Colon (tissue), 2 donors: ENCODE data around the gene LGALS9B.
"Not testable (repeated sequence)": the region's sequence is repeated elsewhere in the genome, so short reads cannot be mapped to it uniquely, and the experiment has no call there.

Experiments
- FAIRE-seq: peaks from 2 replicates; lab custom pipeline; 2012; peaks lifted over from hg19 to GRCh38; lab: Jason Lieb, UNC
- donor health status: control.
- donor health status: control.

Gene LGALS9B

GRCh38 chr17:20467447-20467846, at the start of gene LGALS9B:
Gene LGALS9B, minus strand, starts transcription at chr17:20467539. Its CDS starts 69 bp downstream, at chr17:20467470.
- FAIRE-seq, result not testable (repeated sequence)

- not testable (repeated sequence) for FAIRE-seq
Measured at GRCh38 chr17:20516986-20517385, 49.6 kb upstream of the LGALS9B start.

- FAIRE-seq, result not testable (repeated sequence)
Measured at GRCh38 chr17:20515099-20515498, 47.8 kb upstream of the LGALS9B start.

- not testable (repeated sequence) for FAIRE-seq
Measured at GRCh38 chr17:20513539-20513938, 46.2 kb upstream of the LGALS9B start.

DNA sequence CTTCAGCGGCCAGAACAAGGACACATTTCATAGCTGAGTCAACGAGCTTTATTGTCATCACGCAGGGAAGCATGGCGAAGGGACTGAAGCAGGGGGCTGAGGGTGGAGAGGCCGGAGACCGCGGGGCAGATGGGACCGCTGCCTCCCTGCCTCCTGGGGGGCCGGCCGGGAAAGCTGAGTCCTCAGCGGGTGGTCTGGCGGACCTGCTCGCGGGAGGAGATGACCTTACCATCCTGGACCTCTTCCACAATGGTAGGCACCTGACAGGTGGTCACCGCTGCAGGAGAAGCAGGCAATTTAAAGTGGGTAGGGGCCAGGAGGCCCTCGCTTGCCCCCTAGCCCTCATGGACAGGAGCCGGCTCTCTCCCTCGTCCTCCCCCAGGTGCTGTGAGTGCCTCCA, 45.0 kb upstream of the LGALS9B start:
- FAIRE-seq, result not testable (repeated sequence)

DNA sequence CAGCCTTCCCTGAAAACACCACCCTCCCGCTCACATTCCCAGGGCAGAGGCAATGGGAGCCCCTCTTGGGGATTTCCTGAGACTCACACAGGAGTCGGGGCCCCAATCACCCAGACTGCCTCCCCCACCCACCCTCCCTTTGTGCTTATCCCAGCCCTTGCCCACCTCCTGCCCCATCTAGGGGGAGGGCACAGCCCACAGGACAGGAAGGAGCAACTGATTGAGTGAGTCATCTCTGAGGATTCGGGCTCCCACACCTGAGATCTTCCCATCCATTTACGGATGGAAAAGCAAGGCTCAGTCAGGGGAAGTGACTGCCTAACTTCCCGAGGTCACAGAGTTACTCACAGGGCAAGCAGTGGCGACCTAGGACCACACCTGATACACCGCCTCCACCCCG, 44.4 kb upstream of the LGALS9B start:
- FAIRE-seq, result not testable (repeated sequence)

- not testable (repeated sequence) for FAIRE-seq
Measured at GRCh38 chr17:20505333-20505732, 38.0 kb upstream of the LGALS9B start.

DNA sequence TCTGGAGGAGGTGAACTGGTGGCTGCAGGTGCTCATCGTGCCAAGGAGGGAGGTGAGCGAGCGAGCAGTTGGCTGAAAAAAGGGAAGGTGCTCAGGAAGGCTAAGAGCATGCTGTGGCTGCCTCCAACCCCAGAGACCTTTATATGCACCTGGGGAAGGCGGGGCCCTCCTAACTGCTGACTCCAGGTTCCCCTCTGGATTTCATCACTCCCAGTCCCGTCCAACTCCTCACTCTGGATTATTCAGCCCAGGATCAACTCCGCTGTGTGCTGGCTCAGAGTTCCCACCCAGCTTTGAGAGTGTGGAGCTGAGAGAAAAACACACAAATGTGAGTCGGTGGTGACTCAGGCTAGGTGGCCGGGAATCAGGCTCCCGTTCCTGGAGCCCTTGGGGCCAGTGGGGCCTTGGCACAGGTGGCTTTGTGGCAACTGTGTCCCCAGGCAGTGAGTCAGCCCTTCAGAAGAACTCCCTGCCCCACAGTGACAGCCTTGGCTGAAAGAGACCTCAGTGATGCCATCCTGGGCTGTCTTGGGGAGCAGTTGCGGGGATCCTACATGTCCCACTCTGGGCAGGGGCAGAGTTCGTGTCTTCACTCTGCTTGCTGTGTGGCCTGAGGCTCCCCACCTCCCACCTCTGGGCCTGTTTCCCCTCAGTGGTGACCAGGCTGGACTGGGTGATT, 37.2 kb upstream of the LGALS9B start:
- not testable (repeated sequence) for FAIRE-seq

GRCh38 chr17:20501896-20502295, 34.6 kb upstream of the LGALS9B start:
- not testable (repeated sequence) for FAIRE-seq

GRCh38 chr17:20500346-20500745, 33.0 kb upstream of the LGALS9B start:
- FAIRE-seq, result not testable (repeated sequence)

GRCh38 chr17:20495420-20495819, 28.1 kb upstream of the LGALS9B start:
- not testable (repeated sequence) for FAIRE-seq

DNA sequence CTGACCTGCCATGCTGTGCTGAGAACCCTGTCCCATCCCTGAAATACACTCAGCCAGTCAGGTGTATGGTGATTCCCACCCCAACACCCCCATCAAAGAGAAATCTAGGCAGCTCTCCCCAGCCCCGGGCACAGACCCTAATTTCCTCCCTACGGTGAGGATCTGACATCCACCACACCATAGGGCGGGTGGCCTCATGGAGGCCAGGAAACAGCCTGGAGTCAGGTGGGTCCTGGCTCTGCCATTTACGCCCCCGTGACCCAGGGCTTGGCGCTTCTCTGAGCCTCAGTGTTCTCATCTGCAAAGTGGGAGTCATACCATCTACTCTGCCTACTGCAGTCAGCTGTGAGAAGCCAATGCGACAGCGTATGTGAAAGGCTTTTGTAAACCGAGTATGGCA, 27.4 kb upstream of the LGALS9B start:
- FAIRE-seq, result not testable (repeated sequence)

DNA sequence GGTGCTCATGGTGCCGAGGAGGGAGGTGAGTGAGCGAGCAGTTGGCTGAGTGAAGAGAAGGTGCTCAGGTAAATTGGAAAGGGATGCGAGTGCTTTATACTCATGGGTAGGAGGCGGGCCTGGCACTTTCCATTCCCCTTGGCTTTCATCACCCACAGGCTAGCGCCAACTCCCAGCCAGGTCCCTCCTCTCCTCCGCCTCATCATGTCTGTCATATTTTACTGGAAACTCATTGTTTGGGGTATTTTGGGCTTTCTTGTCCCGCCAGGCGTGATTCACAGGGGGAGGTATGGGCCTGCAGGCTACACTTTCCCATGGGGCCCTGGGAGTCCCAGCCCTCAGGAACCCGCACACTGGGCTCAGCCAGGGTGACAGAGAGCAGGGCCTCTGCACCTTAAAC, 26.8 kb upstream of the LGALS9B start:
- FAIRE-seq, result not testable (repeated sequence)

GRCh38 chr17:20492971-20493370, 25.6 kb upstream of the LGALS9B start:
- FAIRE-seq, result not testable (repeated sequence)

DNA sequence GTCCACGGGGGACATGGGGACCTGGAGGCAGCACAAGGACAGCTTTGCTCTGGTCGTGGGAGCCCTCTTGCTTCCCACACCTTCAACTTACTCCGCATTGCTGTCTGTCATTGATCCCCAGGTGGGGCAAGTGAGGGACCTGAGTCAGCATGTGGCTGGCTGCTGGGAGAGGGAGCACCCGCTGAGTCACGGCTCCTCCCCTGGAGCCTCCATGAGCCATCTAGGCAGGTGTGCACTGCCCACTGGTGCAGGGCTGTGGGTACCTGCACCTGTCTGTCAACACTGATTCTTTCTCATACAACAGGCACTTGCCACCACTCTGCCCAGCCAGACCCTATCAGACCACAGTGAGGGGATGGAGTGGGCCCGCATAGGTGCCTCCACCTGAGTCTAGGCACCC, 24.8 kb upstream of the LGALS9B start:
- FAIRE-seq, result not testable (repeated sequence)

DNA sequence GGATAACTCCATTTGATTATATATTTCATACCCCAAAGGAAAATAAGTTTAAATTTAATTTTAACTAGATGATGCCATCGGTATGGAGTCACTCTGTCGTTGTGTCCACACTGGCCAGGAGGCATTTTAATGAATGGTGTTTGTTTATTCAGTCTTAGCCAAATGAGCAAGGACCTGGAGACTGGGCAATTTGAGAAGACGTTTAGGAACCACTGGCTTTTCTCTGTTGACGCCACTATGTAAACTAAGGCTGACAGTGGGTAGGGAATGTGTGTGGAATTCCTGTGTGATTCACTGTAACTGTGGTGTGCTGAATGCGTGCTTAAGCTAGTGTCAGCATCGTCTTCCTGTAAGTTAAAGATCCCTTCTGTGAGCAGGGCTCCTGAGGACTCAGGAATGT, 17.6 kb upstream of the LGALS9B start:
- FAIRE-seq, result not testable (repeated sequence)

GRCh38 chr17:20479889-20480591, 12.7 kb upstream of the LGALS9B start:
- not testable (repeated sequence) for FAIRE-seq

DNA sequence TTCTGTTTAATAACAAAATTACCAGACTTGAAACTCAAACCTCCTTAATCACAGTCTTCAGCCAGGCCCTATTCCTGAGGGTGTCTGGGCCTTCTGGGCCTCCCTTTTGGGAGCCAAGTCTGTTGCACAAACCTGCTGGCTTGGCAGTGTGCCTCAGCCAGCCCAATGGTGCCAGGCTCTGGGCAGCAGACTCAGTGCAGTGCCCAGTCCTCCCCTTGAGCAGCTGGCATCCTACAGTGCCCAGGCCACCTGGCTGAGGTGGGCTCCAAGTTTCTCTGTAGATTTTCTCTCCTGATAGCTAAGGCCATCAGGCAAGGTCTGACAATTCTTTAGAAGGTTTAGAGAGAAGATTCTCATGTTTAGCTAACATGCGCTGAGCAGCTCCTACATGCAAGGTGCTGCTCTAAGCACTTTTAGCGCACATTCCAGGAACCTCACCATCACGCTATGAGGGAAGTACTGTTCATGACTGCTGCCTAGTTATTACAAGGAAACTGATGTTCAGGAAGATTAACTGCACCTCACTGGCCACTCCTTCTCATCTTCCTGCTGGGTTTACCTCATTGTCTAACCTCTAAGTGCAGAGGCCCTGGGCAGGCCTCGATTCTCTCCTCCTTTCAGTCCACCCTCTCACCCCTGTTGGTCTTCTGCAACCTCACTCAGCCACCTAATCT, 10.2 kb upstream of the LGALS9B start:
- not testable (repeated sequence) for FAIRE-seq

GRCh38 chr17:20475137-20475831, 7.9 kb upstream of the LGALS9B start:
- not testable (repeated sequence) for FAIRE-seq

GRCh38 chr17:20474081-20474480, 6.7 kb upstream of the LGALS9B start:
- FAIRE-seq, result not testable (repeated sequence)

DNA sequence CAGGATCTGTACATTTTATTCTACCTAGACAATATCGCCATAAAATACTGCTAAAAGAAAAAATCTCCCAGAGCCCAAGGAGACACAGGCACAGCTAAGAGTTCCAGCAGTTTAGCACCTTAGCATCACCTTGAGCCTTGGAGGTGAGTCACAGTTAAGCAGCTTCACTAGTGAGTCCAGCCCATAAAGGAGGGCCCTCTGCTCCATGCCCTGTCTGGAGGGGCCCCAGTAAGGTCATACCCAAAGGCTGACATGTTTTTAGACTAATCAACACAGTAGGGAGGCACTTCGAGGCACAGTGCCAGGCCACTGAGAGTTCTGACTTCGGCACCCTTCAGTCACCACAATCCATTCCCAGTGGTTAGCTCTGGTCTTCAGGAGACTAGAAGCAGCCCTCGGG, 2.6 kb upstream of the LGALS9B start:
- not testable (repeated sequence) for FAIRE-seq

GRCh38 chr17:20469107-20469506, 1.8 kb upstream of the LGALS9B start:
- FAIRE-seq, result not testable (repeated sequence)
